Testis (tissue), 2 donors: ENCODE results near the gene ZDHHC17.

Source experiments
- POLR2A ChIP-seq: fragments of 450-650 bp; IDR thresholded peaks from one replicate; pipeline ENCODE4 v1.6.1; 2017; ENCODE audit warnings: antibody characterized with exemption, mild to moderate bottlenecking, moderate library complexity
- TF ChIP-seq, protein P1 (sequence below), 3 experiments: fragments of 450-650 bp in 2 of 3; fragments of 200-600 bp in 1 of 3; sonication (generic) in 1 of 3; IDR thresholded peaks; one replicate each; pipeline ENCODE4 v1.5.1; 2016 to 2019; ENCODE audit warnings: antibody characterized with exemption in 3 of 3, mild to moderate bottlenecking in 2 of 3, moderate library complexity in 1 of 3

GRCh38 chr12:76738824-76739579 lies 24.9 kb upstream of the ZDHHC17 start:
- TF ChIP-seq, protein P1, sequence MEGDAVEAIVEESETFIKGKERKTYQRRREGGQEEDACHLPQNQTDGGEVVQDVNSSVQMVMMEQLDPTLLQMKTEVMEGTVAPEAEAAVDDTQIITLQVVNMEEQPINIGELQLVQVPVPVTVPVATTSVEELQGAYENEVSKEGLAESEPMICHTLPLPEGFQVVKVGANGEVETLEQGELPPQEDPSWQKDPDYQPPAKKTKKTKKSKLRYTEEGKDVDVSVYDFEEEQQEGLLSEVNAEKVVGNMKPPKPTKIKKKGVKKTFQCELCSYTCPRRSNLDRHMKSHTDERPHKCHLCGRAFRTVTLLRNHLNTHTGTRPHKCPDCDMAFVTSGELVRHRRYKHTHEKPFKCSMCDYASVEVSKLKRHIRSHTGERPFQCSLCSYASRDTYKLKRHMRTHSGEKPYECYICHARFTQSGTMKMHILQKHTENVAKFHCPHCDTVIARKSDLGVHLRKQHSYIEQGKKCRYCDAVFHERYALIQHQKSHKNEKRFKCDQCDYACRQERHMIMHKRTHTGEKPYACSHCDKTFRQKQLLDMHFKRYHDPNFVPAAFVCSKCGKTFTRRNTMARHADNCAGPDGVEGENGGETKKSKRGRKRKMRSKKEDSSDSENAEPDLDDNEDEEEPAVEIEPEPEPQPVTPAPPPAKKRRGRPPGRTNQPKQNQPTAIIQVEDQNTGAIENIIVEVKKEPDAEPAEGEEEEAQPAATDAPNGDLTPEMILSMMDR (IDR thresholded peaks at IDR 0.05), result no peak
- no peak for TF ChIP-seq POLR2A
